HG03280 (cell line): ENCODE data around the gene SDK2.

Experiments
- ATAC-seq: cut with Tn5 transposase; IDR thresholded peaks from one replicate; pipeline ENCODE4 v1.9.1; 2021; ENCODE audit warnings: mild to moderate bottlenecking, moderate library complexity; ENCODE audit not compliant: unreplicated experiment

The SDK2 gene

DNA sequence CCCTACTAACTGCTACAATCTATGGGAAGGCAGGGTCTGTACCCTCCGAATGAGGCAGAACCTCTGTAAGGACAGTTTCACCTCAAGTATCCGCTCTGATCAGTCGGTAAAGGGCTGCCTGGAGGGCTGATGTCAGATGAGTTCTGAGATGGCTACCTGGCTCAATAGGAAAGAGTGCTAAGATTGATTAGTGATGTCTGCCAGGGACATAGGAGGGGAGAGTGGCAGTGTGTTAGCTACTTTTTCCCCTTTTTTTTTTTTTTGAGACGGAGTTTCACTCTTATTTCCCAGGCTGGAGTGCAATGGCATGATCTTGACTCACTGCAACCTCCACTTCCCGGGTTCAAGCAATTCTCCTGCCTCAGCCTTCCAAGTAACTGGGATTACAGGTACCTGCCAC lies 293.4 kb downstream of the SDK2 start:
- no peak for ATAC-seq

GRCh38 chr17:73349647-73350046 lies 294.6 kb downstream of the SDK2 start:
- no peak for ATAC-seq

GRCh38 chr17:73349138-73349537 lies 295.1 kb downstream of the SDK2 start:
- no peak for ATAC-seq

DNA sequence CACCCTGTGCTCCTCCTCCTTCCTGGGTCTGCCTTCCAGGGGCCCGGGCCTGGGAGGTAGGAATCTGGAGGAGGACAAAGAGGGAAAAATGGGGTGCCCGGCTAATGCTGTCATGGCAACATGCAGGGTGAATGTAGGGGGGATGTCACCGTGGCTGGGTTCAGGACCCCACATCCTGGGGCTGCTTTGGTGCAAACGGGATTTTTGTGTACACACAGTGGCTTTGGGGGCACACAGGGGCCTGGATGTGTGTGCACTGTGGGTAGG lies 295.5 kb downstream of the SDK2 start:
- ATAC-seq = no peak

- no peak for ATAC-seq
These were observed 296.0 kb downstream of the SDK2 start for GRCh38 chr17:73348018-73348828.

DNA sequence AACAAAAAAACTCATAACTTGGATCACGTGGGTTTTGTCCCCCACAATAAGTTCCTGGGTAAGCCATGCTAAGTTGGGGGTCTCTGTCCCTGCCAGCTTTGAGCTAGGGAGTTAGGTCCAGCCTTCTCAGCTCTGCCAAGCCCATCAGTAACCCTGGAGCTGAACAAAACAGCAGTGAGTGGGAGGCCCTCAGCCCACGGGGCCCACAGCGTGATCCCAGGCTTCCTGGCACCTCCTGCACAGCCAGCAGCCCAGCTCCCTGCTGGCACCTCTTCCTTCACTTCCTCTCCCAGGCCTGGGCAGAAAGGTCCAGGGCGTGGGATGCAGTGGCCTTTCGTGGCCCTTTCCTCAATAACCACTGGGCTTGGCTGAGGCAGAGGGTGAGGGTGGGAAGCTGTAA lies 296.9 kb downstream of the SDK2 start:
- ATAC-seq = no peak

GRCh38 chr17:73346501-73347162 lies 297.6 kb downstream of the SDK2 start:
- no peak for ATAC-seq

GRCh38 chr17:73343739-73344454 lies 300.3 kb downstream of the SDK2 start:
- no peak for ATAC-seq

- no peak for ATAC-seq
These were observed 301.0 kb downstream of the SDK2 start for GRCh38 chr17:73343168-73343634.

DNA sequence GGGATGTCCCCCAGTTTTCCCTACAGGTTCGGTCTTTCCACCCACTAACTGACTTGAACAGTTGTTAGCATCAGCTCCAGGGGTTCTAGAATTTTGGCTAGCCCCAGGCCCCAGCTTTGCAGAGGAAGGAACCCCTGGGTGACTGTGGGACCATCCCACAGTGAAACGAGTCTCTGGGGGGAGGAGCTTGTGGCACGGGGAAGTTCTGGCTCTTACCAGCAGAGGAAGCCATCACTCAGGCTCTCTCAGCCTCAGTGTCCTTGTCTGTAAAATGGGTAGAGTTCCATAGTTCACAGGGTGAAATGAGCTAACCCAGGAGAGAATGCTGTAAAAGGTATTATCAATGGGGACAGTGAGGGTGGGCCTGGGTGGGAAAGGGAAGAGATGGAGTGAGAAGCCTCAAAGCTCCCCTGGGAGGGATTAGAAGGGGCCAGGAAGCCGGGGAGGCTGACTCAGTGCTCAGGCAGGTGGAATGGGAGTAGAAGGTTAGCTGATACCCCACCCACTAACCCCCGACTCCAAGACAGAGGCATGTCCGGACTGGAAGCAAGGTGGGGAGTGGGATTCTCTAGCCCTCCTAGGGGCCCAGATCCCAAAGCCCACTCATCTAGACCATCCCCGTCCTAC lies 301.6 kb downstream of the SDK2 start:
- no peak for ATAC-seq

GRCh38 chr17:73342050-73342522 lies 302.2 kb downstream of the SDK2 start:
- no peak for ATAC-seq

- no peak for ATAC-seq
These were observed 302.7 kb downstream of the SDK2 start for GRCh38 chr17:73341350-73342049.

DNA sequence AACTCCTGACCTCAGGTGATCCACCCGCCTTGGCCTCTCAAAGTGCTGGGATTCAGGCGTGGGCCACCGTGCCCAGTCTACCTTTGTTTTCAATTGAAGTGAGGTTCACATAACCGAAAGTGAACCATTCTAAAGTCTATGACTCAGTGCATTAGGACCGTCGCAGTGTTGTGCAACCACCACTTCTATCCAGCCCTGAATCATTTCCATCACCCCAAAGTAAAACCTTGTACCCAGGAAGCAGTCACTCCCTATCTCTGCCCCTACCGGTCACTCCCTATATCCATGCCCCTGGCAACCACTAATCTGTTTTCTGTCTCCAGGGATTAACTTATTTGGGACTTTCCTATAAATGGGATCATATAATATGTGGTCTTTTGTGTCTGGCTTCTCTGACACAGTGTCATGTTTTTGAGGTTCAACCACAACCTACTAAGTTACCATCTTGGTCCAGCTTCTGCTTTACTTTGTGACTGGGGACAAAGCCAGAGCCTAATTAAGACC lies 304.1 kb downstream of the SDK2 start:
- no peak for ATAC-seq

DNA sequence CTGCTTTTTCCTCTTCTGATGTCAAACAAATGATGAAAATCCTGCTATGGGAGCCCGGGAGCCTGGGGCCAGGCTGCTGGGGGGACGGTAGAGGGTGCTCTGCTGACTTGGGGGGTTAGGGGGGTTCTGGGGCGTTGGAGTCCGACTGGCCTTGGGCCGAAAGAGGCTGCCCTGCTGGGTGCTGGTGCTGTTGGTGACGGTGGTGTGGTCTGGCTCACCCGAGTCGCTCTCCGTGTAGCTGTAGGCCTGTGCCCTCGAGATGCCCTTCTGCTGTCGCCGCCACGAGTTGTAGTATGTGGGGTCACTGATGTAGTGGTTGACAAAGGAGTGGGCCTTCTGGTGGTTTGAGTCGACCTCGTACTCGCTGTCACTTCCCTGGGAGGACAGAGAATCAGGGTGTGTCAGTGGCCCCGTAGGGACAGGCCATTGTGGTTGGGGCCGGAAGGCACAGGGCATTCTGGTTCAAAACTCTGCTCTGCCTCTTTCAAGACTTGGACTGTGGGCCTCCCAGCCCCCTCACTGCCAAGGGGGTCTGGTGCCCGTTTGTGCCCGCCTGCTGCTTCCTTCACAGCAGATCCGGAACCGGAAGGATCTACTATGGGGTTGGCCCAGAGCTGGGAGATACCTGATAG lies 305.6 kb downstream of the SDK2 start:
- ATAC-seq = no peak

DNA sequence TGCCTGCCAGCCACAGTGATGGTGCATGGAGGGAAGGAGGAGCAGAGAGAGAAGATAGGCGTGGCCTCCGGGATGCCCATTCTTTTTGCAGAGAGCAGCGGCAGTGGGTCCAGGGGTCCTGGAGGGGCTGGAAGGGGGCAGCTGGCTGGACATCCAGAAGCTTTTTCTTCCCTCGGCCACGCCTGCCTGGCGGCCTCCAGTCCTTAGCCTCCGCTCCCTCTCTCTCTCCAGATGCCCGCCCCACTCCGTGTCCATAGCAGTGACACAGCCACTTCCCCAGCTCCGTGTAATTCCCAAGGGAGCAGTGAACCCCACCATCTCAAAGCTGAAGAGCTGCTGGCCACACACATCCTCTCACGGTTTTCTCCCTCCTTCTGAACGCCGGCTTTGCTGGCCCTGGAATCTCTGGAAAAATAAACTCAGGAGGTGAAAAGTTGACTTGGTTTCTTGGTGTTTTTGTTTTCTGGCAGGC lies 306.2 kb downstream of the SDK2 start:
- ATAC-seq = no peak

DNA sequence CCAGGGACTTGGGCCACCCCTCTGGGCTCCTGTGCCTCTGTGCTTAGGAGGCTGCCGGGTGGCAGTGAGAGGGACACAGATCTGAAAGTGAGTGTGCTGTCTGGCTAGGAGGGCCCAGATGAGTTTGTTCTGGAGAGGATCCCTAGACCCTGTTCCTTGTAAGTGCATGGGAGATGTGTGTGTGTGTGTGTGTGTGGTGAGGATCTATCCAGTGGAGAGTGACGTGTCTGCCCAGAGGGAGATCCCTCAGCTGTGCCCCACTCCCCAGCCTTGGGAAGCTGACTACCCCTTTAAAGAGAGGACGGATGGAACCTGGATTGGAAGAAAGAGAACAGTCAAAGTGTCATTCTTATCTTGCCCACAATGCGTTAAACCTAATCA lies 306.9 kb downstream of the SDK2 start:
- no peak for ATAC-seq

- ATAC-seq = no peak
These were observed 307.6 kb downstream of the SDK2 start for GRCh38 chr17:73336408-73337329.

DNA sequence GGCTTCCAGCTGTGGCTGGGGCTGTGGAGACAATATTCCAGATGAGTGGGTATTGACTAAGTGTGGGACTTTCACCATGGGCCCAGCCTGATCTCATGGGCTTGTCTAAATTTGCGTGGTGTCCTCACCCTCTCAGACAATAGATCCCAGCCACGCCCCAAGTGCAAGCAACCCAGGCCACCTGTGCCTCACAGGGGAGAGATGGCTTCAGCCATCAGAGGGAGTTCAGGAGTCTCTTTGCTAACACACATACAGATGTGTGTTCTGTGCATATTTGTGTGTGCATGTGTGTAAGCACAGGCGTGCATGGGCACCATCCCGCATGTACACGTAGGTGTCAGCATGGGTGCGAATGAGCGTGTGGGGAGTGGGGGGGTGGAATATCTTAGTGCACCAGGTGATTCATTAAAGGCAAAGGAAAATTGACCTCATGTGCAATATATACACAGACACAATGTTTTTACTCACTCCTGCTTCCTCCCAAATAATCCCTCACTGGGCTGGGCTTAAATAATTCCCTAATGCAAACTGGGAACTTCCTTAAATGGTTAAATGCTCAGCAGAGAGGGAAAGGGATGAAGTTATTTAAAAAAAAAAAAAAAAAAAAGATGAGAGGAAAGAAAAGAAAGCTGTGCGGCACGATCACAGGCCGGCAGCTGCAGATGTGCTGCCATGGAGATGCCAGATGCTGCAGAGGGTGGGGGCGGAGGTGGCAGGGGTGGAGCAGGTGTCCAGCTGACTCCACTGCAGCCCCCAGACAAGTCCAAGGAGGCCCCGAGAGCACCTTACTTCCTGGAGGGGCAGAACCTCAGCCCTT lies 308.4 kb downstream of the SDK2 start:
- no peak for ATAC-seq
